HG03045 (cell line): ENCODE measurements around the gene HTR7.

Experiments
- ATAC-seq: cut with Tn5 transposase; IDR thresholded peaks from one replicate; pipeline ENCODE4 v1.9.1; 2021; ENCODE audit warnings: mild to moderate bottlenecking, moderate library complexity; ENCODE audit not compliant: unreplicated experiment

HTR7 gene

GRCh38 chr10:90805206-90805605 is 52.6 kb downstream of the HTR7 start:
- no peak for ATAC-seq

GRCh38 chr10:90804354-90804753 is 53.5 kb downstream of the HTR7 start:
- ATAC-seq: no peak

GRCh38 chr10:90801608-90802007 is 56.2 kb downstream of the HTR7 start:
- no peak for ATAC-seq

- ATAC-seq: no peak
Measured at GRCh38 chr10:90800232-90800796, 57.5 kb downstream of the HTR7 start.

- no peak for ATAC-seq
Measured at GRCh38 chr10:90799172-90799571, 58.7 kb downstream of the HTR7 start.

- ATAC-seq: no peak
Measured at GRCh38 chr10:90798482-90798881, 59.4 kb downstream of the HTR7 start.

GRCh38 chr10:90790422-90790821 is 67.4 kb downstream of the HTR7 start:
- ATAC-seq: no peak

- ATAC-seq: no peak
Measured at GRCh38 chr10:90788968-90789367, 68.9 kb downstream of the HTR7 start.

- ATAC-seq: no peak
Measured at GRCh38 chr10:90788199-90788491, 69.7 kb downstream of the HTR7 start.

- ATAC-seq: no peak
Measured at GRCh38 chr10:90787393-90788198, 70.2 kb downstream of the HTR7 start.

GRCh38 chr10:90785782-90786181 is 72.1 kb downstream of the HTR7 start:
- no peak for ATAC-seq

- no peak for ATAC-seq
Measured at GRCh38 chr10:90784771-90785170, 73.1 kb downstream of the HTR7 start.

- ATAC-seq: no peak
Measured at GRCh38 chr10:90780488-90780887, 77.4 kb downstream of the HTR7 start.

- ATAC-seq: no peak
Measured at GRCh38 chr10:90779548-90779947, 78.3 kb downstream of the HTR7 start.

- no peak for ATAC-seq
Measured at GRCh38 chr10:90777621-90778020, 80.2 kb downstream of the HTR7 start.

GRCh38 chr10:90775351-90776028 is 82.3 kb downstream of the HTR7 start:
- ATAC-seq: no peak

GRCh38 chr10:90769946-90770841 is 87.6 kb downstream of the HTR7 start:
- ATAC-seq: no peak

- ATAC-seq: no peak
Measured at GRCh38 chr10:90751107-90751997, 106.5 kb downstream of the HTR7 start.

GRCh38 chr10:90746829-90747228 is 111.0 kb downstream of the HTR7 start:
- no peak for ATAC-seq

GRCh38 chr10:90745565-90745964 is 112.3 kb downstream of the HTR7 start:
- ATAC-seq: no peak
